SK-N-MC (cell line): ENCODE data around the gene SOCS7.

ENCODE experiments used
- EZH2 ChIP-seq: fragments of 200-600 bp; sonication (generic); IDR thresholded peaks from one replicate; pipeline ENCODE4 v1.6.1; 2017; ENCODE audit warnings: antibody characterized with exemption
- FOXP2 ChIP-seq: optimal IDR thresholded peaks from 2 replicates; pipeline ENCODE3; 2011; ENCODE audit warnings: mild to moderate bottlenecking, moderate library complexity; ENCODE audit not compliant: insufficient read depth; ENCODE audit errors: extremely low read length, control extremely low read depth
- POLR2AphosphoS5 ChIP-seq: IDR thresholded peaks from 2 replicates; pipeline ENCODE4 v1.6.1; 2012; ENCODE audit warnings: mild to moderate bottlenecking, low read depth, low read length, borderline replicate concordance

DNA sequence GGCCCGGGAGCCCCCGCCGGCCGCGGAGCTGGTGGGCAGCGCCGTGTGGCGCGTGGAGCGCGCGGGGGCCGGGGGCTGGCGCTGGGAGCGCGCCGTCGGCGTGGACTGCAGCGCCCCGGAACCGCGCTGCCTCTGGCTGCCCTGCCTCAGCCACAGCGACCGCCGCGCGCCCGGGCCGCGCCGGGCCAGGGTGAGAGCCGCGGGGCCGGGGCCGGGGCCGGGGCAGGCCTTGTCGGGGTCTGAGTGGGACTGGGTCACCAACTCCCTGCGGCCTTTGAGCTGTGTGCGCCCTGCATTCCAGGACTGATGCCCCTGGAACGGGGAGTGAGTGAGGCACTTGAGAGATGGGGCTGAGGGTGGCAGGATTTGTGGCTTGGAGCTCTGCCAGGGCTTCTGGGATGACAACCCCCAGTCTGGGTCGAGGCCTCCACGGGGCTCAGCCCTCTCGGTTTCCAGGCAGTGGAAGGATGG is 102.3 kb downstream of the SOCS7 start:
- TF ChIP-seq EZH2 (no peak), POLR2AphosphoS5 (no peak; the same call in 1 of the 2 replicates), FOXP2 (no peak)
